Natural killer cell treated with Interleukin-12 subunit alpha and Interleukin-12 subunit beta and Interleukin-15 and Interleukin-18, amount 100 ng/mL, for 72 hours (primary cell): ENCODE data around the gene TRIO. TPM values are rescaled to one million over a fixed set of nuclear protein-coding genes. Genes with fewer than 3 reads are reported as not detected.

ENCODE experiments used
- ATAC-seq, 2 donors: fragments of 150-1000 bp; cut with Tn5 transposase in 1 of 2; sonication (Bioruptor Pico), chemical (Tn5 transposase) in 1 of 2; 2 replicates each; pipeline ENCODE4 v1.10.0; 2021
- DNase-seq: peaks from one replicate; pipeline ENCODE4 v3.0.0; 2022; ENCODE audit warnings: low spot score
- H3K27ac Mint-ChIP-seq, 2 donors: 1 replicate in 1 of 2; 2 replicates in 1 of 2; pipeline ENCODE4 v1.8.0; 2022; ENCODE audit warnings: mixed read lengths in 2 of 2, mild to moderate bottlenecking in 1 of 2, moderate library complexity in 1 of 2
- H3K27me3 Mint-ChIP-seq, 2 donors: 1 replicate in 1 of 2; 2 replicates in 1 of 2; pipeline ENCODE4 v1.8.0; 2022; ENCODE audit warnings: mixed read lengths in 2 of 2
- H3K36me3 Mint-ChIP-seq: one replicate; pipeline ENCODE4 v1.8.0; 2022; ENCODE audit warnings: mixed read lengths
- H3K4me1 Mint-ChIP-seq, 2 donors: 1 replicate in 1 of 2; 2 replicates in 1 of 2; pipeline ENCODE4 v1.8.0; 2022; ENCODE audit warnings: low read depth in 2 of 2, mixed read lengths in 2 of 2, mild to moderate bottlenecking in 1 of 2
- H3K4me3 Mint-ChIP-seq: one replicate; pipeline ENCODE4 v1.8.0; 2022; ENCODE audit warnings: mixed read lengths
- H3K9me3 Mint-ChIP-seq: 2 replicates; pipeline ENCODE4 v1.8.0; 2022; ENCODE audit warnings: mixed read lengths
- total RNA-seq, 2 donors: library from RNA; stranded (reverse); gene quantifications; one replicate each; pipeline ENCODE4 v1.2.3, GENCODE V29; 2022

TRIO gene
- total RNA-seq, 2 donors from 2014 or later: 40.1 to 70.3 TPM

- Mint-ChIP-seq H3K27ac (no peak overlapping the region), H3K4me1 (peaks cover 8 to 15% of the 10 kb centered on the region in 2 donors), H3K4me3 (no peak overlapping the region), H3K9me3 (no peaks in the 10 kb centered on the region), H3K36me3 (no peaks in the 10 kb centered on the region), H3K27me3 (no peaks in the 10 kb centered on the region)
- DNase-seq (no peak), ATAC-seq (peak in 1 of 2 donors; percentile 27)
Measured at GRCh38 chr5:14436801-14437542, 293.8 kb downstream of the TRIO start.

- no peak overlapping the region for H3K27ac Mint-ChIP-seq
Measured at GRCh38 chr5:14438195-14438606, 295.1 kb downstream of the TRIO start.

GRCh38 chr5:14439087-14439871 is 296.1 kb downstream of the TRIO start:
- H3K27me3 Mint-ChIP-seq: no peaks in the 10 kb centered on the region

More at GRCh38 chr5:14438195-14438606, 295.1 kb downstream of the TRIO start:
- no peaks in the 10 kb centered on the region for H3K27me3 Mint-ChIP-seq
- H3K36me3 Mint-ChIP-seq: no peaks in the 10 kb centered on the region
- H3K9me3 Mint-ChIP-seq: no peaks in the 10 kb centered on the region
- DNase-seq: no peak
- H3K4me1 Mint-ChIP-seq: peaks cover 8 to 15% of the 10 kb centered on the region in 2 donors
- ATAC-seq: no peak
- peak overlapping the region; percentile 16 for H3K4me3 Mint-ChIP-seq

GRCh38 chr5:14440223-14440581 is 297.1 kb downstream of the TRIO start:
- no peak overlapping the region for H3K4me3 Mint-ChIP-seq
- H3K27me3 Mint-ChIP-seq: no peaks in the 10 kb centered on the region
- no peak for DNase-seq
- no peak overlapping the region for H3K27ac Mint-ChIP-seq
- no peak for ATAC-seq
- no peaks in the 10 kb centered on the region for H3K36me3 Mint-ChIP-seq
- H3K4me1 Mint-ChIP-seq: peaks cover 8 to 15% of the 10 kb centered on the region in 2 donors
- H3K9me3 Mint-ChIP-seq: no peaks in the 10 kb centered on the region

More at GRCh38 chr5:14439087-14439871, 296.1 kb downstream of the TRIO start:
- H3K4me3 Mint-ChIP-seq: no peak overlapping the region
- DNase-seq: no peak
- H3K36me3 Mint-ChIP-seq: no peaks in the 10 kb centered on the region
- peaks cover 8 to 15% of the 10 kb centered on the region in 2 donors for H3K4me1 Mint-ChIP-seq
- ATAC-seq: no peak
- H3K9me3 Mint-ChIP-seq: no peaks in the 10 kb centered on the region
- no peak overlapping the region for H3K27ac Mint-ChIP-seq

- Mint-ChIP-seq H3K27me3 (no peaks in the 10 kb centered on the region), H3K27ac (no peak overlapping the region), H3K36me3 (no peaks in the 10 kb centered on the region), H3K4me1 (peaks cover 8 to 15% of the 10 kb centered on the region in 2 donors), H3K4me3 (no peak overlapping the region), H3K9me3 (no peaks in the 10 kb centered on the region)
- no peak for DNase-seq
- no peak for ATAC-seq
Measured at GRCh38 chr5:14440582-14441431, 297.7 kb downstream of the TRIO start.

GRCh38 chr5:14441641-14442040 is 298.5 kb downstream of the TRIO start:
- Mint-ChIP-seq H3K4me1 (peaks cover 8 to 15% of the 10 kb centered on the region in 2 donors), H3K9me3 (no peaks in the 10 kb centered on the region), H3K27ac (no peak overlapping the region), H3K4me3 (no peak overlapping the region), H3K27me3 (no peaks in the 10 kb centered on the region), H3K36me3 (no peaks in the 10 kb centered on the region)
- no peak for ATAC-seq
- no peak for DNase-seq

GRCh38 chr5:14442536-14442935 is 299.4 kb downstream of the TRIO start:
- Mint-ChIP-seq H3K9me3 (no peaks in the 10 kb centered on the region), H3K27ac (no peak overlapping the region), H3K4me3 (no peak overlapping the region), H3K36me3 (no peaks in the 10 kb centered on the region), H3K27me3 (no peaks in the 10 kb centered on the region), H3K4me1 (peaks cover 5 to 10% of the 10 kb centered on the region in 2 donors)
- DNase-seq (no peak), ATAC-seq (no peak)

GRCh38 chr5:14443671-14444093 is 300.5 kb downstream of the TRIO start:
- Mint-ChIP-seq H3K9me3 (no peaks in the 10 kb centered on the region), H3K27me3 (no peaks in the 10 kb centered on the region), H3K27ac (no peak overlapping the region), H3K4me1 (peaks cover 0 to 9% of the 10 kb centered on the region in 2 donors), H3K36me3 (no peaks in the 10 kb centered on the region), H3K4me3 (no peak overlapping the region)
- DNase-seq (no peak), ATAC-seq (no peak)

- no peak for DNase-seq
- Mint-ChIP-seq H3K9me3 (no peaks in the 10 kb centered on the region), H3K27me3 (no peaks in the 10 kb centered on the region), H3K4me1 (peaks cover 0 to 9% of the 10 kb centered on the region in 2 donors), H3K27ac (no peak overlapping the region), H3K4me3 (no peak overlapping the region), H3K36me3 (no peaks in the 10 kb centered on the region)
- no peak for ATAC-seq
Measured at GRCh38 chr5:14444161-14444560, 301.0 kb downstream of the TRIO start.

- Mint-ChIP-seq H3K27me3 (no peaks in the 10 kb centered on the region), H3K4me1 (peaks cover 2 to 9% of the 10 kb centered on the region in 2 donors), H3K27ac (no peak overlapping the region), H3K4me3 (no peak overlapping the region), H3K36me3 (no peaks in the 10 kb centered on the region), H3K9me3 (no peaks in the 10 kb centered on the region)
- ATAC-seq: no peak
- DNase-seq: no peak
Measured at GRCh38 chr5:14445013-14445412, 301.9 kb downstream of the TRIO start.

- Mint-ChIP-seq H3K4me3 (no peak overlapping the region), H3K27me3 (no peaks in the 10 kb centered on the region), H3K9me3 (no peaks in the 10 kb centered on the region), H3K27ac (no peak overlapping the region), H3K4me1 (peaks cover 4 to 9% of the 10 kb centered on the region in 2 donors), H3K36me3 (no peaks in the 10 kb centered on the region)
- DNase-seq (no peak), ATAC-seq (no peak)
Measured at GRCh38 chr5:14445576-14446290, 302.6 kb downstream of the TRIO start.

- Mint-ChIP-seq H3K27ac (no peak overlapping the region), H3K36me3 (no peaks in the 10 kb centered on the region), H3K9me3 (no peaks in the 10 kb centered on the region), H3K4me3 (no peak overlapping the region), H3K4me1 (peaks cover 4 to 9% of the 10 kb centered on the region in 2 donors), H3K27me3 (no peaks in the 10 kb centered on the region)
- DNase-seq (no peak), ATAC-seq (peak in 1 of 2 donors; percentile 33)
Measured at GRCh38 chr5:14447958-14448911, 305.1 kb downstream of the TRIO start.
